K562 (cell line): ENCODE measurements around the gene PIGN. TPM values are rescaled to one million over a fixed set of nuclear protein-coding genes. Genes with fewer than 3 reads are reported as not detected.

Experiments
- AFF4 ChIP-seq: sonication (generic); formaldehyde crosslinking; IDR thresholded peaks from 2 replicates; pipeline ENCODE4 v1.8.0; 2023; ENCODE audit warnings: mild to moderate bottlenecking, missing genetic modification reagents
- ARID4B ChIP-seq: sonication (generic); formaldehyde crosslinking; IDR thresholded peaks from 2 replicates; pipeline ENCODE4 v1.8.0; 2022; ENCODE audit warnings: mild to moderate bottlenecking, missing genetic modification reagents
- CHD2 ChIP-seq: IDR thresholded peaks from 2 replicates; pipeline ENCODE4 v1.6.1; 2011; ENCODE audit warnings: low read depth, low read length
- CREB3L1 ChIP-seq: fragments of 450-650 bp; IDR thresholded peaks from 2 replicates; pipeline ENCODE4 v1.6.1; 2014; ENCODE audit warnings: low read depth, mild to moderate bottlenecking, moderate library complexity, borderline replicate concordance
- CUX1 ChIP-seq: fragments of 200-800 bp; sonication (Bioruptor generic); IDR thresholded peaks from 2 replicates; pipeline ENCODE4 v1.6.1; 2016; ENCODE audit warnings: missing genetic modification characterization, missing compliant biosample characterization
- GATA2 ChIP-seq: sonication (generic); formaldehyde crosslinking; IDR thresholded peaks from 2 replicates; pipeline ENCODE4 v1.4.0; 2020; ENCODE audit warnings: mild to moderate bottlenecking, missing genetic modification reagents
- NFYB ChIP-seq: IDR thresholded peaks from 2 replicates; pipeline ENCODE4 v1.6.1; 2011; ENCODE audit warnings: mild to moderate bottlenecking, moderate library complexity; ENCODE audit not compliant: insufficient read length; ENCODE audit errors: extremely low read depth
- PHF8 ChIP-seq: fragments of 200-600 bp; sonication (generic); IDR thresholded peaks from 2 replicates; pipeline ENCODE4 v1.6.1; 2012; ENCODE audit warnings: mixed run types, mild to moderate bottlenecking, inconsistent platforms, low read length, moderate library complexity, borderline replicate concordance
- RBBP5 ChIP-seq: fragments of 200-600 bp; sonication (generic); IDR thresholded peaks from 2 replicates; pipeline ENCODE4 v1.6.1; 2012; ENCODE audit warnings: borderline replicate concordance, mild to moderate bottlenecking, low read length, control low read depth, inconsistent platforms; ENCODE audit not compliant: insufficient read depth, poor library complexity, severe bottlenecking
- ZNF507 ChIP-seq: conservative IDR thresholded peaks from 2 replicates; pipeline ENCODE4 v1.6.1; 2017; ENCODE audit warnings: missing genetic modification characterization, missing compliant biosample characterization
- polyA plus RNA-seq, 8 experiments: library from polyadenylated mRNA; depleted of rRNA in 4 of 8; stranded (reverse) in 5 of 8; unstranded in 3 of 8; fragments of >200 nt; fragmentation: Nextera tagmentation in 2 of 8; fragmentation: Illumina TruSeq in 1 of 8; extraction: Ambion mirVana in 2 of 8; extraction: Trizol in 1 of 8; gene quantifications; 2 replicates each; pipeline versions ENCODE4 v1.2.1 to v1.2.3, GENCODE V29; 2011 to 2014; ENCODE audit warnings: inconsistent platforms in 1 of 8, missing spikeins in 1 of 8
- total RNA-seq, 7 experiments: library from RNA; depleted of rRNA in 6 of 7; stranded (reverse); fragments of >200 nt in 6 of 7; fragmentation: Illumina TruSeq in 2 of 7; extraction: Trizol in 2 of 7; gene quantifications; 2 replicates each; pipeline versions ENCODE4 v1.2.1 to v1.2.3, GENCODE V29; 2011 to 2021; ENCODE audit warnings: low replicate concordance in 1 of 7

Gene PIGN
- total and polyA plus RNA-seq, 9 of the 15 experiments (the other 6 are each of a cell fraction or from before 2014, with no cell fraction given), result 9.9 to 25.6 (median 17.3) TPM

- TF ChIP-seq CUX1 (CRISPR knock-in tag) (no peak), ZNF507 (no peak), PHF8 (peak; percentile 79; the same call in 1 of the 2 replicates), NFYB (peak; percentile 86), RBBP5 (peak; percentile 78), CREB3L1 (peak; percentile 57), AFF4 (CRISPR knock-in tag) (no peak), ARID4B (peak; percentile 70; the same call in 1 of the 2 replicates), GATA2 (CRISPR knock-in tag) (no peak), CHD2 (peak; percentile 96)
Measured at GRCh38 chr18:62186774-62187542, at the start of gene PIGN, which contains the start of gene RELCH (continued).
